ENCODE measurements around the gene PCBD1.

The PCBD1 gene

GRCh38 chr10:70887804-70888800 lies at the start of gene PCBD1:
PCBD1 (minus strand) TSS chr10:70888565; CDS start chr10:70888533, 32 bp downstream.
- Histone ChIP-seq H3K4me2 (ENCODE audit: low read length) (peak within 1 kb of the TSS; percentile 90), H3K79me2 (ENCODE audit: low read length) (0 out of 2 replicates have a peak, but pooled peaks cover 4% of the 10 kb centered on the region), H4K20me1 (ENCODE audit: insufficient read depth, low read length) (no peaks in the 10 kb centered on the region), H3K9ac (ENCODE audit: low read length) (peak within 1 kb of the TSS; percentile 81), H3K27me3 (ENCODE audit: low read depth, low read length) (no peaks in the 10 kb centered on the region), H3K27ac (ENCODE audit: low read length) (peak within 1 kb of the TSS; percentile 55), H3K9me3 (ENCODE audit: insufficient read depth, low read length) (no peaks in the 10 kb centered on the region), H2AFZ (ENCODE audit: low read depth, low read length) (peak within 1 kb of the TSS; percentile 94), H3K36me3 (replicated peaks; ENCODE audit: low read depth, low read length) (no peaks in the 10 kb centered on the region), H3K4me3 (ENCODE audit: low read length) (peak within 1 kb of the TSS; percentile 92), H3K4me1 (ENCODE audit: low read length) (peaks cover 5% of the 10 kb centered on the region)
- no peak for TF ChIP-seq EZH2phosphoT487 (IDR thresholded peaks at IDR 0.05; ENCODE audit: low read depth)
- no peak for TF ChIP-seq CTCF (IDR thresholded peaks at IDR 0.05; ENCODE audit: low read depth, low read length)

GRCh38 chr10:70937661-70938060 lies 49.3 kb upstream of the PCBD1 start:
- no peaks in the 10 kb centered on the region for H4K20me1 ChIP-seq (ENCODE audit: insufficient read depth, low read length)
- no peak overlapping the region for H3K27ac ChIP-seq (ENCODE audit: low read length)
- H3K9me3 ChIP-seq (ENCODE audit: insufficient read depth, low read length): no peaks in the 10 kb centered on the region
- no peak overlapping the region for H3K4me2 ChIP-seq (ENCODE audit: low read length)
- H3K4me1 ChIP-seq (ENCODE audit: low read length): no peaks in the 10 kb centered on the region
- H3K27me3 ChIP-seq (ENCODE audit: low read depth, low read length): no peaks in the 10 kb centered on the region
- H3K79me2 ChIP-seq (ENCODE audit: low read length): no peaks in the 10 kb centered on the region
- H3K4me3 ChIP-seq (ENCODE audit: low read length): no peak overlapping the region
- TF ChIP-seq CTCF (IDR thresholded peaks at IDR 0.05; ENCODE audit: low read depth, low read length) (no peak), EZH2phosphoT487 (IDR thresholded peaks at IDR 0.05; ENCODE audit: low read depth) (no peak)
- H3K9ac ChIP-seq (ENCODE audit: low read length): no peak overlapping the region
- H2AFZ ChIP-seq (ENCODE audit: low read depth, low read length): no peak overlapping the region
- no peaks in the 10 kb centered on the region for H3K36me3 ChIP-seq (replicated peaks; ENCODE audit: low read depth, low read length)

GRCh38 chr10:70936111-70936510 lies 47.7 kb upstream of the PCBD1 start:
- H3K79me2 ChIP-seq (ENCODE audit: low read length): no peaks in the 10 kb centered on the region
- no peaks in the 10 kb centered on the region for H3K9me3 ChIP-seq (ENCODE audit: insufficient read depth, low read length)
- H2AFZ ChIP-seq (ENCODE audit: low read depth, low read length): no peak overlapping the region
- TF ChIP-seq EZH2phosphoT487 (IDR thresholded peaks at IDR 0.05; ENCODE audit: low read depth) (no peak), CTCF (IDR thresholded peaks at IDR 0.05; ENCODE audit: low read depth, low read length) (no peak)
- H3K4me1 ChIP-seq (ENCODE audit: low read length): no peaks in the 10 kb centered on the region
- H3K4me2 ChIP-seq (ENCODE audit: low read length): no peak overlapping the region
- H3K27ac ChIP-seq (ENCODE audit: low read length): no peak overlapping the region
- no peak overlapping the region for H3K9ac ChIP-seq (ENCODE audit: low read length)
- no peak overlapping the region for H3K4me3 ChIP-seq (ENCODE audit: low read length)
- H4K20me1 ChIP-seq (ENCODE audit: insufficient read depth, low read length): no peaks in the 10 kb centered on the region
- no peaks in the 10 kb centered on the region for H3K27me3 ChIP-seq (ENCODE audit: low read depth, low read length)
- no peaks in the 10 kb centered on the region for H3K36me3 ChIP-seq (replicated peaks; ENCODE audit: low read depth, low read length)

GRCh38 chr10:70935631-70936030 lies 47.3 kb upstream of the PCBD1 start:
- no peaks in the 10 kb centered on the region for H3K9me3 ChIP-seq (ENCODE audit: insufficient read depth, low read length)
- H3K9ac ChIP-seq (ENCODE audit: low read length): no peak overlapping the region
- H3K4me2 ChIP-seq (ENCODE audit: low read length): no peak overlapping the region
- H3K79me2 ChIP-seq (ENCODE audit: low read length): no peaks in the 10 kb centered on the region
- no peak for TF ChIP-seq CTCF (IDR thresholded peaks at IDR 0.05; ENCODE audit: low read depth, low read length)
- TF ChIP-seq EZH2phosphoT487 (IDR thresholded peaks at IDR 0.05; ENCODE audit: low read depth): no peak
- no peaks in the 10 kb centered on the region for H3K36me3 ChIP-seq (replicated peaks; ENCODE audit: low read depth, low read length)
- no peaks in the 10 kb centered on the region for H3K4me1 ChIP-seq (ENCODE audit: low read length)
- no peak overlapping the region for H3K4me3 ChIP-seq (ENCODE audit: low read length)
- H3K27me3 ChIP-seq (ENCODE audit: low read depth, low read length): no peaks in the 10 kb centered on the region
- H3K27ac ChIP-seq (ENCODE audit: low read length): no peak overlapping the region
- H2AFZ ChIP-seq (ENCODE audit: low read depth, low read length): no peak overlapping the region
- no peaks in the 10 kb centered on the region for H4K20me1 ChIP-seq (ENCODE audit: insufficient read depth, low read length)
